GM19372 (cell line): ENCODE results near the gene LLGL1.

ENCODE experiments used
- ATAC-seq: cut with Tn5 transposase; IDR thresholded peaks from one replicate; pipeline ENCODE4 v1.9.1; 2021; ENCODE audit warnings: mild to moderate bottlenecking, low read depth, moderate library complexity; ENCODE audit not compliant: unreplicated experiment

Gene LLGL1

DNA sequence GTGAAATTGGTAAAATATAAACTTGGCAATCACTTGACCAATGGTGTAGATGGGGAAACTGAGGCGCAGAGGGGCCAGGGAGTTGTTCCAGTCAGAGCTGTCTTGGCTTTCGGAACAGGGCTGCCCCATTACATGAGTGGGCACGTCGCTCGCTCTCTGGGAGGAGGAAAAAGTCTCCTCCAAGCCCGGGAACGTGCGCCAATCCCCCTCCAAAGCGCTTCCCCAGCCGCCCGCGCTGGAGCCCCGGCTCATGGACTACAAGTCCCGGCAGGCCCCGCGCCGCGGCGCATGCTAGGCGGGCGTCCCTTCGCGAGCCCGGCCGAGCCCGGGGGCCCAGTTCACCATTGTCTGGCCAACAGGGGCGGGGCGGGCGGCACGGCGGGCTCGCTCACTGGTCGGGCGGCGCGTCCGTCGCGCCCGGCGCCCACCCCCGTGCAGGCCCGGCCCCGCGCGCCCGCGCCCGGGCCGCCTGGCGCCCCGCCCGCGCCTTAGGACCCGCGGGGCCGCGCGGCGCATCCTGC lies at the start of gene LLGL1:
Gene LLGL1 (plus strand): TSS at position 515 of the 521 bp plus-strand sequence. CDS start 48 bp downstream, outside the sequence.
- peak; percentile 97 for ATAC-seq

DNA sequence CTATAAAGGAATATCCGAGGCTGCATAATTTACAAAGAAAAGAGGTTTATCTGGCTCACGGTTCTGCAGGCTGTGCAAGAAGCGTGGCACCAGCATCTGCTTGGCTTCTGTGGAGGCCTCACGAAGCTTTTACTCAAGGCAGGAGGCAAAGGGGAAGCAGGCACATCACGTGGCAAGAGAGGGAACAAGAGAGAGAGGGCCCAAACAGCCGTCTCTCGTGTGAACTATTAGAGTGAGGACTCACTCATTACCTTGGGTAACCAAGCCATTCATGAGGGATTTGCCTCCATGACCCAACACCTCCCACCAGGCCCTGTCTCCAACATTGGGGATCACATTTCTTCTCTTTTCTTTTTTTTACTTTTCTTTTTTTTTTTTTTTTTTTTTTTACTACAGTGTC lies 49.3 kb upstream of the LLGL1 start:
- ATAC-seq = no peak

DNA sequence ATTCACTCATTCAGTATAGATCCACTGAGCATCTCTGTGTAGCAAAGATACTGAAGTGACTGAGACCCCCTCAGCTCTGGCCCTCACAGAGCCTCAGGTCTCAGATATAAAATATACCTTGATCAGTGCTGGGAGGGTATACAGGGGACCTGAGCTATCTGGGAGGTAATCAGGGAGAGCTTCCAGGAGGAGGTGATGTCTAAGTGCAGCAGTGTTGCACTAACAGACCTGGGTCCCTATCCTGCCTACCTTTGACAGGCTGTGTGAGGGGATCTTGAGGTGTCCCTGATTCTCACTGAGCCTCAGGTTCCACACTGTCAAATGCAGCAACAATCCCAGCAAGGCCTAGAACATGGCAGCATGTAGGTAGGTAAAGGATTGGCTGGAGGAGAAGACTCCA lies 48.3 kb upstream of the LLGL1 start:
- no peak for ATAC-seq

DNA sequence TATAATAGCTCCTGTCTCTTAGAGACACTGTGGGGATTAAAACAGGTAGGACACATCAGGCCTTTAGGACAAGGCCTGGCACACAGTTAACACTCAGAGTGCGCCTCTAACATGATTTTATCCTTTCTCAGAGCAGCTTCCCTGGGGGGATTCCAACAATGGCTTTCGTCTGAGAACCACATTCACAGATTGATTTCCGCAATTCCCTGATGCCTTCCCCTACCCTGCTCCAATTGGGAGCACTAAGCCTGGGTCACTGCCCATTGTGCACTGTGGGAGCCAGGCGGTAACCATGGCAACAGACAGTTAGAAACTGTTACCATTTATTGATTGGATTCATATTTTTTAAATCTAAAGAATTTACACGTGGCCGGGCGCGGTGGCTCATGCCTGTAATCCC lies 47.7 kb upstream of the LLGL1 start:
- ATAC-seq = no peak

DNA sequence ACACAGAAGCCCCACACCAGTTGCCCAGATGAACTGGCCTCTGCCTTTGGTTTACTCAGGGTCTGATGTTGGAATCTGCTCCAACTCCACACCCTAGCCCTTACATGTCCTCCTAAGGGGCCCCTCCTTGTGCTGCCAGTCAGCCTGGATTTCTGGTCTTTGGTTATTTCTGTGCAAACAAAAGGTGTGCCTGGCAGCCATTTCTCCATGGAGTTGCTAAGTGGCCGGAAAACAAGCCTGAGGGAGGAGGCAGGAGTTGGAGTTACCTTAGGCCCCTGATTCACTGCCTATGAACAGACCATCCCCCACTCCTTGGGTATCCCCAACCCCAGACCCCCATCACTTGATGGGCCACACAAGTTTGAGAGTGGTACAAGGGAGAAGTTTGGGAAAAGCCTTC lies 46.2 kb upstream of the LLGL1 start:
- ATAC-seq = no peak

DNA sequence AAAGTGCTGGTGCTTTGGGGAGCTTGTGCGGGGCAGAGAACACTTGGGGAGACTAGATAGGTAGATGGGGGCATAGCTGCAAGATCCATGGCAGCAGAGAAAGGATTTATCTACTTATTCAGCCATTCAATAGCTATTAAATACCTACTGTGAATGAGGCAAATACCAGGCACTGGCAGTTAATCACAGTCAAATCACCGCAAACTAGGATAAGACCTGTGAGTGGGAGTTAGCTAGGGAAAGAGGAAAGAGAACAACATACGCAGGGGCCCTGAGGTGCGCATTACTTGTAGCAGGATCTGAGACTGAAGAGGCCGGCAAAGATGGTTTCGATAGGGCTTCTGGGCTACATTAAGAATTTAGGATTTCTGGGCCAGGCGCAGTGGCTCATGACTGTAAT lies 45.6 kb upstream of the LLGL1 start:
- ATAC-seq = no peak

DNA sequence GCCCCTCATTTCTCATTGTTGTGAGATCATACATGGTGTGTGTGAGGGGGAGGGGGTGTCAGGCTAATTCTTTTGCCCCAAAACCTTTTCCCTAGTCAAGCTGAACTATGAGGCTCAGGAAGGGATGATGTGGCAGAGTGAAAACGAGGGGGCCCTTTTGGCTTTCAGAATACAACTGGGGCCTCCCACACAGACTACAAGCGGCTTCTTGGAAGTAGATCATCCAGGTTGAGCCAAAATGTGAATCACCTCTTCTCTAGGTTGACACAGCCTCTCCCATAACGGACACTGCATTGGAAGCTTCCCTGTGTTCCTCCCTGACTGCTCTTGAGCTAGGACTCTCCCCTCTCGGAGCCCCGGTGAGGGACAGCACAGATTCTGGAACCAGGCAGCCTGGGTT lies 44.1 kb upstream of the LLGL1 start:
- ATAC-seq = no peak

DNA sequence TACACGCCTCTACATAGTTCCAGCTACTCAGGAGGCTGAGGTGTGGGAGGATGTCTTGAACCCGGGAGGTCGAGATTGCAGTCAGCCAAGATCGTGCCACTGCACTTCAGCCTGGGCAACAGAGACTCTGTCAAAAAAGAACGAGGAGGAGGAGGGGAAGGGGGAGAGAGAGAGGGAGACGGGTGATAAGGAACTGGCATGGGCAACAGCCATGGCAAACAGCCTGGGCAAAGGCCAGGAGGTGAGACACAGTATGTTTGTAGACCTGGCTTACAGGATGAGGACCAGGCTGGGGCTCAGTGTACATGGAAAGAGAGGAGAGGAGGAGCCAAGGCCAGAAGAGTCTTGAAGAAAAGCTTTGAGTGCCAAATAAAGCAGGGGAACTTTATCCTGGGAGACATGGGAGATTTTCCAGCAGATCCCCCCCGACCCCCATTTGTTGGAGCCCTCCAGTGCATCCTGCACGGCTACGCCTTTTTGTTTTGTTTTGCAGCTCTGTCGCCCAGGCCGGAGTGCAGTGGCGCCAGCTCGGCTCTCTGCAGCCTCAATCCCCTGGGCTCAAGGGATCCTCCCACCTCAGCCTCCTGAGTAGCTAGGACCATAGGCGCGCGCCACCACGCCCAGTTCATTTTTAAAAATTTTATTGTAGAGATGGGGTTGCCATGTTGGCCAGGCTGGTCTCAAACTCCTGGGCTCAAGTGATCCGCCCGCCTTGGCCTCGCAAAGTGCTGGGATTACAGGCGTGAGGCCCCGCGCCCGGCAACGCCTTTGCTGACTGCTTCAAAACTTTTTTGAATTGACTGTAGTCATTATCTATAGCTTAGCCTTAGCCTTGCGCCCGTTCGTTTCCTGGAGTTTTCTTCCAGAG lies 43.1 kb upstream of the LLGL1 start:
- ATAC-seq = no peak

DNA sequence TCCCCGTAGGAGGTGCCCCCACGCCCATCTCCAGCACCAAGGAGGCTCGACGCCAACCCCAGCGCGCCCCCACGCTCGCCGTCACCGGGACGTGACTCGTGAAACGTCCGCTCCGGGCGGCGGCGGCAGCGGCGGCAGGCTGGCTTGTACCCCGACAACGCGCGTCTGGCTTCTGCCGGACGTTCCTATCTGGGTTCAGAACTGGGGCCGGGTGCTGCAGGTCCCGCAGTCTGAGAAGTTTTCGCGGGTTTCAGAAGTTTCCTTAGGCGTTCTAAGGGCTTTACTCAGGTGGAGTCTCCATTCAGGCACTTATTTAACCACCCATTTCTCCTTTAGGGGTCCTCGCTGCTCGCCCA lies 42.5 kb upstream of the LLGL1 start:
- peak; percentile 28 for ATAC-seq

DNA sequence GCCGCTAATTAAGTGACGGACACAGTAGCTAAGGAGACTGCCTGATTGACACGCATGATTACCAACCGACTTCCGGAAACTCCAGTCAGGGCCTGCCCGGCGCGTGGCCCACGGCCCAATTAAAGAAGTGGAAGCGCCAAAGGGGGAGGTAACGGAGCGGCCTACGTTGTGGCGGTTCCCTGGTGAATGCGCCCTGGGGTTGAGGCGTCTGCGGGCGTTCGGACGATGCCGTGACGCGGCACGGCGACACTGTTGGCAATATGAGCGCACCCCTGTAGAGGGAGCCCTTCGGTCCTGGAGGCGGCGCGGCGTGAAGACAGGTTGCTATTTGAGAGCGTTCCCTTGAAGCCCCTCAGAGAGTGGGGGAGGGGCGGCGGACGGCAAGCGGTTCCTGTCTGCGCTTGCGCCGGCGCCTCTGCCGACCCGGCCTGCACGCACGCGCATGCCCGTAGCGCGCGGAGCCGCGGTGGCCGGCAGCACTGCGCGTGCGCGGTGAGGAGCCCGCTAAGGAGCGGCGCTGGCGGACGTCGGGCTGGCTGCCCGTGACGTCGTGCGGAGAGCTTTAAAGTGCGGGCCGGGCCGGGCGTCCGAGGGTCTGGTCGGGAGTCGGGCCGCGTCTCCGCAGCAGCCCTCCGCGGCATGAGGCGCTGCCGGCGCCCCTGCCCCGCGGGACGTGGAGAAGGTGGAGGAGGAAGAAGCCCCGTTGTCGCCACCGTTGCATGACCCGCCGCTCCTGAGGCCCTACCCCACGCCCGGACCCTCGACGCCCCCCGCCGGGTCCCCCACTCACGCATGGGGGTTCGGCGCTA lies 41.9 kb upstream of the LLGL1 start, which contains the start of gene ALKBH5:
Gene ALKBH5 (plus strand): TSS at position 495 of the 809 bp plus-strand sequence. CDS start 416 bp downstream, outside the sequence.
- peak; percentile 71 for ATAC-seq

DNA sequence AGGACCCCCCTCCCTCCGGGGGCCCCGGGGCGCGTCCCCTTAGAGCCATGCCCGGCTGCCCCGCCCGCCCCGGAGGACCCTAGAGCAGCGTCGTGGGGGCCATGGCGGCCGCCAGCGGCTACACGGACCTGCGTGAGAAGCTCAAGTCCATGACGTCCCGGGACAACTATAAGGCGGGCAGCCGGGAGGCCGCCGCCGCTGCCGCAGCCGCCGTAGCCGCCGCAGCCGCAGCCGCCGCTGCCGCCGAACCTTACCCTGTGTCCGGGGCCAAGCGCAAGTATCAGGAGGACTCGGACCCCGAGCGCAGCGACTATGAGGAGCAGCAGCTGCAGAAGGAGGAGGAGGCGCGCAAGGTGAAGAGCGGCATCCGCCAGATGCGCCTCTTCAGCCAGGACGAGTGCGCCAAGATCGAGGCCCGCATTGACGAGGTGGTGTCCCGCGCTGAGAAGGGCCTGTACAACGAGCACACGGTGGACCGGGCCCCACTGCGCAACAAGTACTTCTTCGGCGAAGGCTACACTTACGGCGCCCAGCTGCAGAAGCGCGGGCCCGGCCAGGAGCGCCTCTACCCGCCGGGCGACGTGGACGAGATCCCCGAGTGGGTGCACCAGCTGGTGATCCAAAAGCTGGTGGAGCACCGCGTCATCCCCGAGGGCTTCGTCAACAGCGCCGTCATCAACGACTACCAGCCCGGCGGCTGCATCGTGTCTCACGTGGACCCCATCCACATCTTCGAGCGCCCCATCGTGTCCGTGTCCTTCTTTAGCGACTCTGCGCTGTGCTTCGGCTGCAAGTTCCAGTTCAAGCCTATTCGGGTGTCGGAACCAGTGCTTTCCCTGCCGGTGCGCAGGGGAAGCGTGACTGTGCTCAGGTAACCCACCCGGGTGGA lies 41.0 kb upstream of the LLGL1 start:
- ATAC-seq = no peak

DNA sequence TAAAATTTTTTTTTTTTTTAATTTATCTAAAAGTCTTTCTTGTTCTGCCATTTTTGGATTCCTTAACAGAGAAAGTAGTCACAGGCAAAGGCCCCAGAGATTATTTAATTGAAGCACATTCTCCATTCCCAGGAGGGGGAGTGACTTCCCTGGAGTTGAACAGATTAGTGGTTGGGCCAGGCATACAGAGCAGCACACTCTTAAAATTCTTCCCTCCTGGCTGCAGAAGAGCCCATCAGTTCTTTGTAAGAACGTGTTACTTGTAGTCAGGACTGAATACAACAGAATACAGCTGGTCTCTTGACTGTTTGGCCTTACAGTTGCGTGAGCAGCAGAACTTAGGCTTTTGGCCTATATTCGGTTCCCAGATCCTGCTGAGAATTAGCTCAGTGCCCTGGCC lies 40.0 kb upstream of the LLGL1 start:
- no peak for ATAC-seq

DNA sequence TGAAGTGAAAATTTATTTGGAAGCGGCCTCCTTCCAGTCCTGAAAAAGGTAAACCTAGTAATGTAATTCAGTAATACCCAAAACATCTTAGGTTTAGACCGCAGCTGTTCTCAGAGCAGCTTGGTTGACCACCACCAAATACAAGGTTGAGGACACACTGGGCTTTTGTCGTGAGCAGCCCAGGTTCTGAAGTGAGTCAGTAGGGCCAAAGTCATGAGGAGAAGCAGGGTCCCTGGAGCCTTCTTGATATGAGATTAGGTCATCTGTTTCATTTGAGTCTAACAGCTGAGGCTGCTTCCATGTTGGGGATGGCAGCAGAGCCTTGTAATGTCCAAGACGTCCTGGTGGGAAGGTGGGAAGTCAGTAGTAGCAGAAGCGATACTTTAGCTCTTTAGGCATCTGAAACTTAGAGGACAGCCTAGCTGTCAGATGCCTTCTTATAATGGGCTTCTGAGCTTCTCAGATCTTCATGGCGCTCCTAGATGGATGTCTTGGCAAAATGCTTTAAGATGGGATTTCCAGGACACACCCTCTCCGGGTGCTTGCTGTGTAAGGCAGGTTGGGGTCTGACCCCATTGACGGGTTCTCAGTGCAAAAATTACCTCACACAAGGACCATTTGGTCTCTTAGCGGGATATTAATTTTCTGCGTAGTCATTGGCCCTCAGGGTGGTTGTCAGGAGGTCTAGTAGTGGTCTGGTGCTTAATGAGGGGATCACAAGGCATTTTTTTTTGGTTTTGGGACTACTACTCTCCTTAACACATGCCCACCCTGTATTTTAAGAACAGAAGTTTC lies 39.4 kb upstream of the LLGL1 start:
- no peak for ATAC-seq

DNA sequence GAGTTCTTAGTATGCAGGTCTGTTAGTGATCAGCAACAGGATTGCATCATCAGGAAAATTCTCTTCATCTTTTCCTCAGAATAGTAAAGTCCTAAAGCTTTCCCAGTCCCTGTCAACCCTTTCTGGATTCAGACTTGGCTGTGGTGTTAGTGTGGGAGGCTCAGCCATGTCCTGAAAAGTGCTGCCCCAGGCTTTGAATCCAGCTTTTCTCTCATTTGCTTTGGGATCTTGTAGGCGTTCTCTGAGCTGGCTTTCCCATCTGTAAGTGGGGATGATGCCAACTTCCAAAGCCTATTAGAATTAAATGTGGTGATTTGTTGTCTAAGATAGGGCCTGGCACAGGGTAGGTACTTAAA lies 38.8 kb upstream of the LLGL1 start:
- ATAC-seq = no peak

DNA sequence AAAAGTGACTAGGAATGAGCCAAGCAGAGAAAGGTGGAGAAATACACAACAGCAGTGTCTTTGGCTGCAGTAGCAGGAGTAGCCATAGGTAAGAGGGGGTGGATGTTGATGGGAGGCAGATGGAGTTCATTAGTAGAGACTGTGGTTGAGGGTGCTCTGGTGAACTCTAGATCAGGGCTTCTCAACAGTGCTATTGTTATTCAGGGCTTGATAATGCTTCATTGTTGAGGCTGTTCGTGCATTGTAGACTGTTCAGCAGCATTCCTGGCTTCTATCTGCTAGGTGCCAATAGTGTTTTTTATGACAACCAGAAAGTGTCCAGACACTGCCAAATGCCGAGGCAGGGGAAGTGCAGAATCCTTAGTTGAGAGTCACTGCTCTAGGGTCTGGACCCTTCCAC lies 38.2 kb upstream of the LLGL1 start:
- ATAC-seq = no peak

DNA sequence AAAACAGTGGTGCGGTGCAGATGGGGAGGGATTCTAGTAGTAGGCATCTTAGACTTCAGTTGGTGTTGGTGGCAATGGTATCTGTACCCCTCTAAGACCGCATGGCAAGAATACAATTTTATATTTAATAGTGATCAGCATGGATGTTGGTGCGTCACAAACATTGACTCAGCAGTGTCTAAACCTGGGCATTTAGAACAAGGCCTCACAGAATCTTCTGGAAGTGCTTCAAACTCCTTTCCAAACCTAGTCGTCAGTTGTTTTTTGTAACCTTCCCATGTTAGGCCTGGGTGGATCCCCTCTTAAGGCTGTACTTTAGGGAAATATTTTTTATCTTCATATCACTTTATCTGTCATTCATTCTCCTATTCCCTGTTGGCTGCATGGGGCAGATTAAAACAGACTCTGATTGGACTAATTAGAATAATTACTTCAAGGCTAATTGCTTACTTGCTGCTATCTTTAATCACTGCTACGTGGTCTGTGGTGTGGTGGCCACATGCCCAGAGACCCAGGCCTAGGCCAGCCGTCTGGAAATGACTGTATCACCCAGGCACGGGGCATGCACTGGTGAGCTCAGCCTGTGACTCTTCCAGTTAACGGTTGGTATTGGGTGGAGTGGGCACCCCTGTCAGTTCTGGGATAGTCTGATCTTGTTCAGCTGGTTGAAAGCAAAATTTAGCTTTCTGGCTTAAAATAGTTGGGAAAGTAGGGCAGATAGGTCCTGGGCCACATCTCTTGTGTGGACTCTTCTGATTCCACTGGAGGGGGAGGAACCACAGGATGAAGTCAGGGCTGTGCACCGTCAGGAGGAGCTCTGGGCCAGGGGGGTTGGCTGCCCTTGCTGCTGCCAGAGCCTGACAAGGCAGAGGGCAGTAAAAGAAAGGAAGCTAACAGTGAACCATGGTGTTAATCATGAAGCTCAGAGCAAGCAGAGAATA lies 37.3 kb upstream of the LLGL1 start:
- no peak for ATAC-seq

DNA sequence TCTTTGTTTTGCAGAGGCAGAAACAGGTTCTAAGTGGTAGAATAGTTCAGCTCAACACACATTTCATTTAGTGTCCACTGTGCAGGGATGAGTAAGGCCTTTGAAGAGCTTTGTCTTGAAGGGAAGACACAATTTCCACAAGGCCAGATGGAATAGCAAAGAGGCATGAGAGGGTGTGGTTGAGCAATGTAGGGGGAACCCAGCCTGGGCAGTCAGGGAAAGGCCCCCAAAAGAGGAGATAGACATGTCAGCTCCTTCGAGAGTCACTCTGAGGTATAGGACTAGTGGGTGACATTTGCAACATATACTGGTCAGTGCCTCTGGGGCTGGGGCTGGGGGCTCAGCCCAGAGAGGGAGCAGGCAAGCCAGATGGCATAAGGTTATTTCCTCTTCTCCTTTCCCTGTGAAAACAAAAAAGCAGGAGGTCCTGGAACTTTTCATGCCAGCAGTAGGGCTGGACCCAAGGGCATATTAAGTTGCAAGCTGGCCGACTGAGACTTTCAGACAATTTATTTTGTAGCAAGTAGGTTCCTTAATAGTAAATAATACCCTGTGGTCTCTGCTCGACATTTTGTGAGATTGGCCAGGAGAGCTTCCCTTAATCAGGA lies 34.7 kb upstream of the LLGL1 start:
- ATAC-seq = no peak

DNA sequence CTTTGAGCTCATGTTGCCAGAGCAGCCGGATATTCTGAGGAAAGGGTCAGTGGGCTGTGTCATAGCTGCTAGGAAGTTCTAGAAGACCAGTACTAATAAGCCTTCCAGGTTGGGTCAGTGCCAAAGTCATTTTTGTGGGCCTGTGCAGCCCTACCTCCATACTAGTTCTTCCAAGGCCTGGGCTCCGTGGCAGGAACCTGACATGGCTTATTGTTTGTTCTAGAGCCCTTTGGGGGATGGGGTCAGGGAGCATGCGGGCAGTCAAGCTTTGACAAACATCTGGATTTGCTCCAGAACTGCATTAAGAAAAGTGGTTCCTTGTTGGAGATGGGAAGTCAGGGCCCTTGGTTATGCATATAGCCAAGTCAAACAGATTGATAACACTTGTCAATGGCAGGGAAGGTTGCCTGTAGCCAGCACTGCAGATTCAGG lies 34.2 kb upstream of the LLGL1 start:
- ATAC-seq = no peak
